Activated CD4-positive, CD25-positive, alpha-beta regulatory T cell treated with anti-CD3 and anti-CD28 coated beads, Interleukin-2, amount 50 U/mL, for 16 hours (primary cell): ENCODE data around the gene MBD3L4.
"Not testable (repeated sequence)": the region's sequence is repeated elsewhere in the genome, so short reads cannot be mapped to it uniquely, and the experiment has no call there.

ENCODE experiments used
- DNase-seq: peaks from one replicate; pipeline ENCODE4 v3.0.0-alpha.2; 2020; ENCODE audit warnings: low read depth, low spot score

Gene MBD3L4

GRCh38 chr19:7049021-7049420 lies 9.0 kb upstream of the MBD3L4 start, which contains the start of gene MBD3L2:
Gene MBD3L2, plus strand, starts transcription at chr19:7049321. Its CDS starts 53 bp downstream, at chr19:7049374.
- DNase-seq: not testable (repeated sequence)

DNA sequence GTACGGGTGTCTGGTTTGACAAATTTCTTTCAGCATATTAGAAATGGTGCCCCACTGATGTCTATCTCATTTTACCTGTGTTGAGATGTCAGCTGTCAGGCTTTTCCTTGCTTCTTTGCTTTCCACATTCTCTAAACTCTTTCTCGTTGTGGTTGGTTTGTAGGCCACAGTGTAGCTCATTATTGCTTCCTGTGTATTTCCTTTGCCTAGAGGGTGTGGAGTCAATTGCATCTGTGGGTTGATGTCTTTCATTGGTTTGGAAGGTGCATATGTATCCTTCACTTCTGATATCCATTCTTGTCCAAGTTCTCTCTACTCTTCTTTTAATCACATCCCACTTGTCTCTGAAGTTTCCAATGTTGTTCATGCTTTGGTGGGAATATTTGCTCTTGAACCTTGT lies 1.6 kb upstream of the MBD3L4 start:
- not testable (repeated sequence) for DNase-seq

GRCh38 chr19:7030278-7030677 lies 9.7 kb downstream of the MBD3L4 start, which contains the start of gene MBD3L5:
Gene MBD3L5, plus strand, starts transcription at chr19:7030578. Its CDS starts 34 bp downstream, at chr19:7030612.
- not testable (repeated sequence) for DNase-seq

- not testable (repeated sequence) for DNase-seq
Measured at GRCh38 chr19:7028790-7029189, 11.2 kb downstream of the MBD3L4 start.

- DNase-seq: not testable (repeated sequence)
Measured at GRCh38 chr19:7021331-7021730, 18.6 kb downstream of the MBD3L4 start, which contains the start of gene MBD3L2B. Gene MBD3L2B, minus strand, starts transcription at chr19:7021431. Its CDS starts 34 bp downstream, at chr19:7021397.

DNA sequence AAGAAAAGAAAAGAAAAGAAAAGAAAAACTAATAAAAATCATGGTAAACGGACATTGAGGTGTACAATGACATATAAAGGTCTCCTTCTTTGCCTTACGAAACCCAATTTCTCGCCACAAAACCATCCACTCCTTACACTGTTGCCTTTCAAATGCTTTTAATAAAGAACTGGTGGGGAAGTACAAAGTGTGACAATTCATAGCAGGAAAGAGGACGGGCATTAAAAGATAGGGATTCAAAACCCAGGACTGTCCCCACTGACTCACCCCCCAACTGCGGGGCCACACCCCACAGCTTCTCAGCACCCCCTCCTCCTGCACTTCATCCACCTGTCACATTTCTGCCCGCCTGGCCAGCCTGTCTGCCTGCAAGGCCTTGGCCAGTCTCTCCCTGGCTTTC lies 21.2 kb downstream of the MBD3L4 start:
- DNase-seq: no peak

DNA sequence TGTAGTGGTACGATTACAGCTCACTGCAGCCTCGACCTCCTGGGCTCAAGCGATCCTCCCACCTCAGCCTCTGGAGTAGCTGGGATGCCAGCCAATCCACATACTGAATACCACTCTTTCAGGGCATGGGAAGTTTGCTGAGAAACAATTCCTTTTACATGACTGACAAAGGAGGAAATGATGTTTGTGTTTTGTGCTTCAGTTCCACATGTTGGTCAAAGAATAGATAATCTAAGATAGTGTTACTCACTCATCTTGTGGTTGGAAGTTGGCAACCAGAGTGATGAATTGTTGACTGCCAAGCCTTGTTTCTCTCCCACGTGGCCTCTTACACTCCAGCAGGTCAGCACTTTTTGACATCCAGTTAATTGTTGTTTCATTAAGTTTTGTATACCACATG lies 26.3 kb downstream of the MBD3L4 start:
- no peak for DNase-seq

DNA sequence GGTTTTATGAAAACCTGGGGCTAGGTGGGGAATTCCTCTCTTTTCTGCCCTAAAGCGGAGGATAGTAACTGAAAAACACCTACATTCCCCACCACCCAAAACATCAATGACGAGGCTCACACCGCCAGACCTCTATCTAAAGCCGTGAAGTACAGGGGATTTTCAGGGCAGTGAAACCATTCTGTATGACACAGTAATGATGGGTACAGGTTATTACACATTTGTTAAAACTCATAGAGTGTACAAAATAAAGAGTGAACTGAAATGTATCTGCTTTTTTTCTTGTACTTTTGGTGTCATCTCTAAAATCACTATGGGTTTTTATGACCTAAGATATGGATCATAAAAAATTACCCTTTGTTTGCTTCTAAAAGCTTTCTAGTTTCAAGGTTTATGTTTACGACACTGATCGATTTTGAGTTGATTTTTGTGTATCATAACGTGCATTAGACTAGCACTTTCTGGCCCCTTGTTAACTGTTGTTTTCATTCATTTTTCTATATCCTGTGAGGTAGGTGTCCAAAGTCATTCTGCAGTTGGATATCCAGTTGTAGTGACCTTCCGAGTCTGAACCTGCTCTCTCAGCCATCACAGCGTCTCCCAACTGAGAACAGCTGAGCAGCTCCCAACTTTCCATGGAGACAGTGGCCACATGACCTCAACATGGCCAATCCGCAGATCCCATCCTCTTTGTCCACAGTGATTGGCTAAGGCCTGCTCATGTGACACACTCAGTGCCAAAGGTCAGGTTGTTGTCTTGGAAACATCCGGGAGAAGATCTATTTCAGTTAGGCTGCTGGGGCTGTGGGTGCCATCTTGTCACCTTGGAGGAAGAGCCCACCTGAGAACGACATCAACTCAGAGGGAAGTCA lies 29.0 kb downstream of the MBD3L4 start:
- DNase-seq: no peak

DNA sequence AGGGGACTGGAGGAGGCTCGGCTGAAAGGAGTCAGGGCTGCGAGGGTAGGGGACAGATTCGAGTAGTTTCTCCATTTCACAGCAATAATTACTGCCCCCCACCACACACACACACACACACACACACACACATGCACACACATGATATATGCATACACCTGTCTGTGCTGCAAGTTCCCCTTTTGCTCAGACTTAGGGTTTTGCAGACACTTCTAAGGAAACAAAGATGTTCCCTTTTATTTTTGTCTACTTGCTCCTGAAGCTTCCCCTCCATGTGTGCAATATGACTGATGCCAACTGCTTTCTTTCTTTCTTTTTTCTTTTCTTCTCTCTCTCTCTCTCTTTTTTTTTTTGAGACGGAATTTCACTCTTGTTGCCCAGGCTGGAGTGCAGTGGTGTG lies 32.1 kb downstream of the MBD3L4 start:
- DNase-seq: no peak

DNA sequence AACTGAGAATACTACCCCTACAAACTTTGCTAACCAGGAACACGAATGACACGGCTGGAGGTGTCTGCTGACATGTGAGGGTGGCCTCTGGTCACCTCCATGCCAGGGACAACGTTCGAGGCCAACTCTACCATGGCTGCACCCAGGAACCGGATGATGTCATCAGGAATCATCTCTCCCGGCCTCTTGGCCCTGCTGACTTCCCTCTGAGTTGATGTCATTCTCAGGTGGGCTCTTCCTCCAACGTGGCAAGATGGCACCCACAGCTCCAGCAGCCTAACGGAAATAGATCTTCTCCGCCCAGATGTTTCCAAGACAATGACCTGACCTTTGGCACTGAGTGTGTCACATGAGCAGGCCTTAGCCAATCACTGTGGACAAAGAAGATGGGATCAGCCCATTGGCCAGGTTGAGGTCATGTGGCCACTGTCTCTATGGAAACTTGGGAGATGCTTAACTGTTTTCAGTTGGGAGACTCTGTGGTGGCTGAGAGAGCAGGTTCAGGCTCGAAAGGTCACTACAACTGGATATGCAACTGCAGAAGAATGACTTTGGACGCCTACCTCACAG lies 33.8 kb downstream of the MBD3L4 start:
- no peak for DNase-seq

DNA sequence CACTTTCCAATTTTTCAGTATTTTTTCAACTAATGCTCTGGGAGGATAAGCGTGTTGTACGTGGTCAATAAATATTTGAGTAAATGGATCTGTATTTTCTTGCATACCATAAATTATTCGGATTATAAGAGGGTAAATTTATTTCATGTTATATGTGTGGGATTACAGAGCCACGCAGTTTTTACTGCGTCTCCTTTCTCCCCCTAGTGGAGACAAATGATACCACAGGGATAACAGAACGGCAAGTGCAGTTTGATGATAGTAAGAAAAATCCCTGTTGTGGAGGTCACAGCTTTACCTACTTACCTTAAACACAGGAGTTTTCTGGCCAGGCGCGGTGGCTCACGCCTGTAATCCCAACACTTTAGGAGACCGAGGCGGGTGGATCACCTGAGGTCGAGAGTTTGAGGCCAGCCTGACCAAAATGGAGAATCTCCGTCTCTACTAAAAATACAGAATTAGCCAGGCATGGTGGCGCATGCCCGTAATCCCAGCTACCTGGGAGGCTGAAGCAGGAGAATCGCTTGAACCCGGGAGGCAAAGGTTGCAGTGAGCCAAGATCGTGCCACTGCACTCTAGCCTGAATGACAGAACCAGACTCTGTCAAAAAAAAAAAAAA lies 35.6 kb downstream of the MBD3L4 start:
- no peak for DNase-seq

- no peak for DNase-seq
Measured at GRCh38 chr19:7000816-7001215, 39.2 kb downstream of the MBD3L4 start.

- no peak for DNase-seq
Measured at GRCh38 chr19:7000333-7000732, 39.6 kb downstream of the MBD3L4 start.

DNA sequence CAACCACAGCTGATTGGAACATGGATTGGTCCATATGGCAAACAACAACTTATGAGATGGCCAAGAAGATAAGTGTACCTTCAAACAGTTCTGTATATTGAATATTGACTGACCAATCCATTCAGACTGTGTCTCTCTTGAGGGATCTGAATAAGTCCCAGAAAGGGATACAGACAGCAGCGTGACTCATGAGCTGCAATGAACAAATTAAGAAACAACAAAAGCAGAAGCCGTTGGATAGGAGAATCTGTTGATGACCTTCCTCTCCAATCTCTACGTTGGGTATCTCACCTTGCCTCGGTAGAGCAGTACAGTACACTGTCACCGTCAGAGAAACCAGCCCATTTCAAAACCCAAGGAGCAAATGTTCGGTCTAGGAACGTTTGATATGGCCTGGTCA lies 40.0 kb downstream of the MBD3L4 start:
- DNase-seq: no peak

- DNase-seq: no peak
Measured at GRCh38 chr19:6997679-6998445, 42.1 kb downstream of the MBD3L4 start.

GRCh38 chr19:6996810-6997209 lies 43.2 kb downstream of the MBD3L4 start:
- DNase-seq: no peak

- no peak for DNase-seq
Measured at GRCh38 chr19:6995054-6995453, 44.9 kb downstream of the MBD3L4 start.

DNA sequence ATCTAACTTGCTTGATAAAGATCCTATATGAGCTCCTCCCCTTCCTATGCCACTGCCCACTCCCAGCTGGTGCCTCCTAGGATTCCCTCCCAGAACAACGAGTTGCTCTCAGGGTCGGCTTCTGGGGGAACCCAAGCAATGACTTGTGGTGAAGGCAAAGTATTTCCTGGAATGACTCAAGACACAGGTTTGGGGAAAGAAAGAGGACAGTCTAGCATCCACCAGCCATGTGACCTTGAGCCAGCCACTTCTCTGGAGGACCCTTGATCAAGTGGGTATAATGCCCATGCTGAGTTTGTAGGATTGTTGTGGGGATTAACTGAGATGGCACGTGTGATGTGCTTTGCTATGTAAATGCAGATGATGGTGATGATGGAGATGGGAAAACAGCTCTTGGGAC lies 51.7 kb downstream of the MBD3L4 start:
- no peak for DNase-seq

DNA sequence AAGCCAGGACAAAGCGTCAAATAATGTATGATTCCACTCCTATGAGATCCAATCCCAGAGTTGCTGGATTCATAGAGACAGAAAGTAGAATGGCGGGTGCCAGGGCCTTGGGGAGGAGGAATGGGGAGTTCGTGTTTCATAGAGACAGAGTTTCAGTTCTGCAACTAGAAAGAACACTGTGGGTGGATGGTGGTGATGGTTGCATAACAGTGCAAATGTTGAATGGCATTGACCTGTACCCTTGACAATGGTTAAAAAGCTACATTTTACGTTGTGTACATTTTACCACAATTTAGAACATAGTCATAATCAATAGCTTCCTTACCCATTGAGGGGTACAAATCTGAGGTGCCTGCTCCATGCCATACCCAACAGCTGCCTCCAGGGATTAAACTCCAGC lies 52.1 kb downstream of the MBD3L4 start:
- DNase-seq: no peak
